Inflammatory macrophage treated with lipopolysaccharide for 1 hour (primary cell): ENCODE data around the gene TBC1D13.
A peak's percentile ranks its signal among the peaks of the same experiment; 100 is the strongest.
"Not testable (repeated sequence)": the region's sequence is repeated elsewhere in the genome, so short reads cannot be mapped to it uniquely, and the experiment has no call there.

Experiments
- DNase-seq, 2 donors: peaks; one replicate each; pipeline ENCODE4 v3.0.0-alpha.2; 2020 to 2022

Gene TBC1D13

GRCh38 chr9:128847803-128848202, 60.8 kb downstream of the TBC1D13 start:
- no peak for DNase-seq

GRCh38 chr9:128851024-128851423, 64.0 kb downstream of the TBC1D13 start:
- not testable (repeated sequence) for DNase-seq

GRCh38 chr9:128851779-128852600, 64.9 kb downstream of the TBC1D13 start:
- peak; percentile 40 to 72 for DNase-seq

GRCh38 chr9:128852646-128853045, 65.6 kb downstream of the TBC1D13 start:
- DNase-seq = not testable (repeated sequence)

GRCh38 chr9:128854454-128854853, 67.4 kb downstream of the TBC1D13 start:
- not testable (repeated sequence) for DNase-seq

- DNase-seq = not testable (repeated sequence)
These were observed 71.4 kb downstream of the TBC1D13 start for GRCh38 chr9:128858476-128858875.
